Nephron (organoid): ENCODE data around the gene GXYLT2.
A peak's percentile ranks its signal among the peaks of the same experiment; 100 is the strongest.

Experiments used
- H3K27ac Mint-ChIP-seq, 3 experiments: 2 replicates each; pipeline ENCODE4 v1.8.0; 2020; ENCODE audit warnings: mixed read lengths in 3 of 3, mild to moderate bottlenecking in 2 of 3, moderate library complexity in 1 of 3
- H3K27me3 Mint-ChIP-seq: 2 replicates; pipeline ENCODE4 v1.8.0; 2021; ENCODE audit warnings: low read depth, mild to moderate bottlenecking, moderate library complexity, mixed read lengths
- H3K36me3 Mint-ChIP-seq: 2 replicates; pipeline ENCODE4 v1.8.0; 2020; ENCODE audit warnings: low read depth, mixed read lengths
- H3K4me1 Mint-ChIP-seq: 2 replicates; pipeline ENCODE4 v1.8.0; 2020; ENCODE audit warnings: mixed read lengths
- H3K4me3 Mint-ChIP-seq, 3 experiments: 2 replicates each; pipeline ENCODE4 v1.8.0; 2020; ENCODE audit warnings: mild to moderate bottlenecking in 3 of 3, mixed read lengths in 3 of 3, moderate library complexity in 2 of 3
- H3K9me3 Mint-ChIP-seq: 2 replicates; pipeline ENCODE4 v1.8.0; 2020; ENCODE audit warnings: mixed read lengths
- TF ChIP-seq, protein P1 (sequence below), 3 experiments: fragments of 200-600 bp; sonication (generic); IDR thresholded peaks; one replicate each; pipeline ENCODE4 v1.5.0; 2021; ENCODE audit warnings: antibody characterized with exemption in 3 of 3; ENCODE audit not compliant: unreplicated experiment in 3 of 3

Gene GXYLT2

GRCh38 chr3:72887705-72888545 lies at the start of gene GXYLT2:
TSS of gene GXYLT2 (plus strand) at chr3:72888046. CDS start at chr3:72888234, 188 bp downstream.
- Mint-ChIP-seq H3K4me1 (peaks cover 45% of the 10 kb centered on the region), H3K4me3 (peak within 1 kb of the TSS; percentile 84 to 92 (median 92)), H3K9me3 (peaks cover 5% of the 10 kb centered on the region), H3K27ac (peak within 1 kb of the TSS; percentile 88 to 98 (median 96)), H3K36me3 (no peaks in the 10 kb centered on the region), H3K27me3 (peaks cover 3% of the 10 kb centered on the region)
- TF ChIP-seq, protein P1, sequence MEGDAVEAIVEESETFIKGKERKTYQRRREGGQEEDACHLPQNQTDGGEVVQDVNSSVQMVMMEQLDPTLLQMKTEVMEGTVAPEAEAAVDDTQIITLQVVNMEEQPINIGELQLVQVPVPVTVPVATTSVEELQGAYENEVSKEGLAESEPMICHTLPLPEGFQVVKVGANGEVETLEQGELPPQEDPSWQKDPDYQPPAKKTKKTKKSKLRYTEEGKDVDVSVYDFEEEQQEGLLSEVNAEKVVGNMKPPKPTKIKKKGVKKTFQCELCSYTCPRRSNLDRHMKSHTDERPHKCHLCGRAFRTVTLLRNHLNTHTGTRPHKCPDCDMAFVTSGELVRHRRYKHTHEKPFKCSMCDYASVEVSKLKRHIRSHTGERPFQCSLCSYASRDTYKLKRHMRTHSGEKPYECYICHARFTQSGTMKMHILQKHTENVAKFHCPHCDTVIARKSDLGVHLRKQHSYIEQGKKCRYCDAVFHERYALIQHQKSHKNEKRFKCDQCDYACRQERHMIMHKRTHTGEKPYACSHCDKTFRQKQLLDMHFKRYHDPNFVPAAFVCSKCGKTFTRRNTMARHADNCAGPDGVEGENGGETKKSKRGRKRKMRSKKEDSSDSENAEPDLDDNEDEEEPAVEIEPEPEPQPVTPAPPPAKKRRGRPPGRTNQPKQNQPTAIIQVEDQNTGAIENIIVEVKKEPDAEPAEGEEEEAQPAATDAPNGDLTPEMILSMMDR (IDR thresholded peaks at IDR 0.05; ENCODE audit: unreplicated experiment in 3 of 3) = no peak

DNA sequence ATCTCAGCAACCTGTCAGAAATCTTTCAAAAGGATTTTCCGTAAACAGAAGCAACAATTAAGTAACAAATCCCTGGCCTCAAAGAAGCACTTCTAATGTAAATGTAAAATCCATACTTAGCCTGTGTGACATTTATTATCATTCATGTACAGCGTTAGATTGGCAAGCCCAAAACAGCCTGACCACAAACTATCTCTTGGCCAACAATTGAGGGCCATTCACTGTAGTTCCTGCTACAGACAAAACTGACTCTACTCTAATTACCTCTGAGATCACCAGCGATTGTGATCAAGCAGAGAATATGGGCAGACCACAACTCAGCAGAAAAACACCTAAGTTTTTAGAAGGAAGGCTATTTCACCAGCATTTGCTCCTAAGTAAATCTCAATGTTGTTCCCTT lies 48.8 kb upstream of the GXYLT2 start:
- H3K27me3 Mint-ChIP-seq = no peaks in the 10 kb centered on the region
- H3K36me3 Mint-ChIP-seq = peaks cover 63% of the 10 kb centered on the region
- TF ChIP-seq, protein P1 (IDR thresholded peaks at IDR 0.05; ENCODE audit: unreplicated experiment in 3 of 3) = no peak
- H3K4me3 Mint-ChIP-seq = no peak overlapping the region
- H3K4me1 Mint-ChIP-seq = peaks cover 4% of the 10 kb centered on the region
- peak overlapping the region in 1 of 3 experiments; percentile 19 for H3K27ac Mint-ChIP-seq
- H3K9me3 Mint-ChIP-seq = no peaks in the 10 kb centered on the region

GRCh38 chr3:72844436-72844993 lies 43.3 kb upstream of the GXYLT2 start:
- H3K27me3 Mint-ChIP-seq = peaks cover 12% of the 10 kb centered on the region
- H3K27ac Mint-ChIP-seq = no peak overlapping the region
- H3K4me1 Mint-ChIP-seq = peaks cover 42% of the 10 kb centered on the region
- H3K9me3 Mint-ChIP-seq = no peaks in the 10 kb centered on the region
- no peak overlapping the region for H3K4me3 Mint-ChIP-seq
- TF ChIP-seq, protein P1 (IDR thresholded peaks at IDR 0.05; ENCODE audit: unreplicated experiment in 3 of 3) = no peak
- H3K36me3 Mint-ChIP-seq = peaks cover 36% of the 10 kb centered on the region

DNA sequence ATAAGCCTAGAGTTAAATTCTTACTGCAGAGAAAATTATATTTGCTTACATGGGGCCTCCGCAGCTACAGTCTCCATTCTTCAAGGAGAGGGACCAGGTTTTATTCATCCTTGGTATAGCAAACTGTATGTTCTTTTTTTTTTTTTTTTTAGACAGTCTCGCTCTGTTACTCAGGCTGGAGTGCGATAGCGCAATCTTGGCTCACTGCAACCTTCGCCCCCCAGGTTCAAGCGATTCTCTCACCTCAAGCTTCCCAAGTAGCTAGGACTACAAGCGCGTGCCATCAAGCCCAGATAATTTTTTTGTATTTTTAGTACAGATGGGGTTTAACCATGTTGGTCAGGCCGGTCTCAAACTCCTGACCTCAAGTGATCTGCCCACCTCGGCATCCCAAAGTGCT lies 41.7 kb upstream of the GXYLT2 start:
- peak overlapping the region; percentile 17 to 71 (median 56) for H3K27ac Mint-ChIP-seq
- TF ChIP-seq, protein P1 (IDR thresholded peaks at IDR 0.05; ENCODE audit: unreplicated experiment in 3 of 3) = no peak
- H3K4me1 Mint-ChIP-seq = peaks cover 46% of the 10 kb centered on the region
- H3K4me3 Mint-ChIP-seq = peak overlapping the region; percentile 93 to 97 (median 94)
- H3K27me3 Mint-ChIP-seq = peaks cover 12% of the 10 kb centered on the region
- no peaks in the 10 kb centered on the region for H3K9me3 Mint-ChIP-seq
- H3K36me3 Mint-ChIP-seq = peaks cover 26% of the 10 kb centered on the region

GRCh38 chr3:72847282-72847681 lies 40.6 kb upstream of the GXYLT2 start:
- Mint-ChIP-seq H3K4me1 (peaks cover 50% of the 10 kb centered on the region), H3K27me3 (peaks cover 12% of the 10 kb centered on the region), H3K9me3 (no peaks in the 10 kb centered on the region), H3K27ac (peak overlapping the region; percentile 1 to 52 (median 42)), H3K4me3 (peak overlapping the region; percentile 93 to 97 (median 94)), H3K36me3 (peaks cover 15% of the 10 kb centered on the region)
- TF ChIP-seq, protein P1 (IDR thresholded peaks at IDR 0.05; ENCODE audit: unreplicated experiment in 3 of 3) = no peak
